Measurements from ENCODE around the gene NYAP2. TPM values are rescaled to one million over a fixed set of nuclear protein-coding genes. Genes with fewer than 3 reads are reported as not detected.

Gene NYAP2
- total RNA-seq, 1 experiment from 2014 or later = not detected

DNA sequence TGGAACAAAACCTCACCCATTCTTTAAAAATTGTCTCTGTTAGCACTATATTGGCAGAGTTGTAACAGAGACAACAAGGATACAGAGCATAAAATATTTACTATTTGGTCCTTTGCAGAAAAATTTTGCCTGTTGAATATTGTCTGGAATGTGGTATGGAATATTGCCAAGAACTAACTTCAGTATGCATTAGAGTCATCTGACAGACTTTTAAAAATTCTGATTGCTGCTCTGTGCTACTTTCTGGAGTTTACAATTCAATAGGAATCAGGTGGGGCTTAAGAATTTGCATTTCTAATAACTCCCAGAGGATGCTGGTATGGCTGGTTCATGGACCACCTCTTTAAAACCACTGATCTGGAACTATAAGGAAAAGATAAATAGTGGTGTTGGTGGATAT is 32.8 kb upstream of the NYAP2 start (continued):
- TF ChIP-seq AFF4 (CRISPR knock-in tag; IDR thresholded peaks at IDR 0.05; ENCODE audit: borderline replicate concordance) (no peak), ETV6 (CRISPR knock-in tag; IDR thresholded peaks at IDR 0.05) (no peak), NR3C1 (CRISPR knock-in tag; conservative IDR thresholded peaks at IDR 0.05; ENCODE audit: low read depth) (no peak)
- TF ChIP-seq, protein P1, sequence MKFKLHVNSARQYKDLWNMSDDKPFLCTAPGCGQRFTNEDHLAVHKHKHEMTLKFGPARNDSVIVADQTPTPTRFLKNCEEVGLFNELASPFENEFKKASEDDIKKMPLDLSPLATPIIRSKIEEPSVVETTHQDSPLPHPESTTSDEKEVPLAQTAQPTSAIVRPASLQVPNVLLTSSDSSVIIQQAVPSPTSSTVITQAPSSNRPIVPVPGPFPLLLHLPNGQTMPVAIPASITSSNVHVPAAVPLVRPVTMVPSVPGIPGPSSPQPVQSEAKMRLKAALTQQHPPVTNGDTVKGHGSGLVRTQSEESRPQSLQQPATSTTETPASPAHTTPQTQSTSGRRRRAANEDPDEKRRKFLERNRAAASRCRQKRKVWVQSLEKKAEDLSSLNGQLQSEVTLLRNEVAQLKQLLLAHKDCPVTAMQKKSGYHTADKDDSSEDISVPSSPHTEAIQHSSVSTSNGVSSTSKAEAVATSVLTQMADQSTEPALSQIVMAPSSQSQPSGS (CRISPR knock-in tag; IDR thresholded peaks at IDR 0.05; ENCODE audit: borderline replicate concordance, low read depth) = no peak
- TF ChIP-seq, protein P2, sequence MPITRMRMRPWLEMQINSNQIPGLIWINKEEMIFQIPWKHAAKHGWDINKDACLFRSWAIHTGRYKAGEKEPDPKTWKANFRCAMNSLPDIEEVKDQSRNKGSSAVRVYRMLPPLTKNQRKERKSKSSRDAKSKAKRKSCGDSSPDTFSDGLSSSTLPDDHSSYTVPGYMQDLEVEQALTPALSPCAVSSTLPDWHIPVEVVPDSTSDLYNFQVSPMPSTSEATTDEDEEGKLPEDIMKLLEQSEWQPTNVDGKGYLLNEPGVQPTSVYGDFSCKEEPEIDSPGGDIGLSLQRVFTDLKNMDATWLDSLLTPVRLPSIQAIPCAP (CRISPR knock-in tag; IDR thresholded peaks at IDR 0.05) = no peak

GRCh38 chr2:225367482-225367881 is 32.0 kb upstream of the NYAP2 start:
- DNase-seq (ENCODE audit: low spot score) (peak; percentile 16), ATAC-seq (peak; percentile 80)
- H3K4me3 Mint-ChIP-seq = no peak overlapping the region
- ChIA-PET POLR2A (no interaction called here), CTCF (interaction anchor here (1.1 kb wide), 1 partner anchor 298 kb away, joined by 3 read pairs; no protein-coding TSS in a partner anchor)
- H3K27ac Mint-ChIP-seq = no peak overlapping the region
- H3K9me3 Mint-ChIP-seq = no peaks in the 10 kb centered on the region
- H3K27me3 Mint-ChIP-seq (ENCODE audit: low read depth) = peaks cover 11% of the 10 kb centered on the region
- no peaks in the 10 kb centered on the region for H3K36me3 Mint-ChIP-seq
- TF ChIP-seq MAX (CRISPR knock-in tag; IDR thresholded peaks at IDR 0.05) = no peak
- TF ChIP-seq RELA (CRISPR knock-in tag; IDR thresholded peaks at IDR 0.05; ENCODE audit: borderline replicate concordance) = no peak
- TF ChIP-seq TCF7 (CRISPR knock-in tag; IDR thresholded peaks at IDR 0.05; ENCODE audit: low read depth) = no peak
- no peak for TF ChIP-seq ZNF138 (CRISPR knock-in tag; conservative IDR thresholded peaks at IDR 0.05)
- TF ChIP-seq CBFB (CRISPR knock-in tag; IDR thresholded peaks at IDR 0.05; ENCODE audit: low read depth) = no peak
- TF ChIP-seq SMAD4 (CRISPR knock-in tag; IDR thresholded peaks at IDR 0.05) = no peak
- no peak for TF ChIP-seq OVOL2 (CRISPR knock-in tag; IDR thresholded peaks at IDR 0.05; ENCODE audit: borderline replicate concordance)
- TF ChIP-seq, protein P3, sequence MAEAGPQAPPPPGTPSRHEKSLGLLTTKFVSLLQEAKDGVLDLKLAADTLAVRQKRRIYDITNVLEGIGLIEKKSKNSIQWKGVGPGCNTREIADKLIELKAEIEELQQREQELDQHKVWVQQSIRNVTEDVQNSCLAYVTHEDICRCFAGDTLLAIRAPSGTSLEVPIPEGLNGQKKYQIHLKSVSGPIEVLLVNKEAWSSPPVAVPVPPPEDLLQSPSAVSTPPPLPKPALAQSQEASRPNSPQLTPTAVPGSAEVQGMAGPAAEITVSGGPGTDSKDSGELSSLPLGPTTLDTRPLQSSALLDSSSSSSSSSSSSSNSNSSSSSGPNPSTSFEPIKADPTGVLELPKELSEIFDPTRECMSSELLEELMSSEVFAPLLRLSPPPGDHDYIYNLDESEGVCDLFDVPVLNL (CRISPR knock-in tag; IDR thresholded peaks at IDR 0.05; ENCODE audit: borderline replicate concordance, low read depth) = no peak
- no peak for TF ChIP-seq E2F5 (CRISPR knock-in tag; IDR thresholded peaks at IDR 0.05)
- peaks cover 17% of the 10 kb centered on the region for H3K4me1 Mint-ChIP-seq

GRCh38 chr2:225378984-225379383 is 20.5 kb upstream of the NYAP2 start:
- ATAC-seq = peak; percentile 86
- DNase-seq (ENCODE audit: low spot score) = peak; percentile 16
- Mint-ChIP-seq H3K27me3 (ENCODE audit: low read depth) (no peaks in the 10 kb centered on the region), H3K4me3 (no peak overlapping the region), H3K9me3 (peaks cover 7% of the 10 kb centered on the region), H3K27ac (no peak overlapping the region), H3K4me1 (peaks cover 36% of the 10 kb centered on the region), H3K36me3 (no peaks in the 10 kb centered on the region)
- ChIA-PET POLR2A (no interaction called here), CTCF (no interaction called here)
- TF ChIP-seq PRRX2 (CRISPR knock-in tag; IDR thresholded peaks at IDR 0.05) (no peak), CDX4 (CRISPR knock-in tag; IDR thresholded peaks at IDR 0.05; ENCODE audit: borderline replicate concordance) (no peak), PRDM15 (CRISPR knock-in tag; IDR thresholded peaks at IDR 0.05) (no peak), RORB (CRISPR knock-in tag; IDR thresholded peaks at IDR 0.05) (no peak)
- TF ChIP-seq, protein P4, sequence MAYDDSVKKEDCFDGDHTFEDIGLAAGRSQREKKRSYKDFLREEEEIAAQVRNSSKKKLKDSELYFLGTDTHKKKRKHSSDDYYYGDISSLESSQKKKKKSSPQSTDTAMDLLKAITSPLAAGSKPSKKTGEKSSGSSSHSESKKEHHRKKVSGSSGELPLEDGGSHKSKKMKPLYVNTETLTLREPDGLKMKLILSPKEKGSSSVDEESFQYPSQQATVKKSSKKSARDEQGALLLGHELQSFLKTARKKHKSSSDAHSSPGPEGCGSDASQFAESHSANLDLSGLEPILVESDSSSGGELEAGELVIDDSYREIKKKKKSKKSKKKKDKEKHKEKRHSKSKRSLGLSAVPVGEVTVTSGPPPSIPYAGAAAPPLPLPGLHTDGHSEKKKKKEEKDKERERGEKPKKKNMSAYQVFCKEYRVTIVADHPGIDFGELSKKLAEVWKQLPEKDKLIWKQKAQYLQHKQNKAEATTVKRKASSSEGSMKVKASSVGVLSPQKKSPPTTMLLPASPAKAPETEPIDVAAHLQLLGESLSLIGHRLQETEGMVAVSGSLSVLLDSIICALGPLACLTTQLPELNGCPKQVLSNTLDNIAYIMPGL (CRISPR knock-in tag; IDR thresholded peaks at IDR 0.05) = no peak

Measured in WTC11 (cell line).